NCI-H128 (cell line): ENCODE measurements around the gene SCMH1.
"Not testable (repeated sequence)": the region's sequence is repeated elsewhere in the genome, so short reads cannot be mapped to it uniquely, and the experiment has no call there.

Experiments used
- DNase-seq: peaks from one replicate; lab custom pipeline; 2025; ENCODE audit not compliant: unreplicated experiment; lab: John Stamatoyannopoulos, UW

The SCMH1 gene

DNA sequence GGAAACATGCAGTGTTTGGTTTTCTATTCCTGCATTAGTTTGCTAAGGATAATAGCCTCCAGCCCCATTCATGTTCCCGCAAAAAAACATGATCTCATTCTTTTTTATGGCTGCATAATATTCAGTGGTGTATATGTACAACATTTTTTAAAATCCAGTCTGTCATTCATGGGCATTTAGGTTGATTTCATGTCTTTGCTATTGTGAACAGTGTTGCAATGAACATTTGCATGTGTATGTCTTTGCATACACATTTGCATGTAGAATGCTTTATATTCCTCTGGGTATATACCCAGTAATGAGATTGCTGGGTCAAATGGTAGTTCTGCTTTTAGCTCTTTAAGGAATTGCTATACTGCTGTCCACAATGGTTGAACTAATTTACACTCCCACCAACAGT is 9.0 kb upstream of the SCMH1 start:
- not testable (repeated sequence) for DNase-seq

DNA sequence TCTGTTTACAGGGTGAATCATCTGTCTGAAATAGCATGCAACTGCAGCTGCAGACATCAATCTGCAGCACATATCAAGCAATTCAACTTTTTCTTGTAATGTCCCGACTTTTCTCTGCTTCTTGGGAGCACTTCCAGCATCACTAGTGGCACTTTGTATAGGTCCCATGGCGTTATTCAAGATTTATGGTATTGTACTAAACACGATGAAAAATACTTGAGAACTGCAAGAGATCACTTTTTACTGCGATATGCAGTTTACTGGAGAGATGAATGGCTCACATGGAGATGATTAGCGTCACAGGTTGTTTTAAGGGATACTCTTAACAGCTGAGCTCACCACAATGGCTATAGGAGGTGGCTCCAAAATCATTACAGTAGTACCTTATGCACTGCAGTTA is 7.2 kb upstream of the SCMH1 start:
- DNase-seq = no peak

DNA sequence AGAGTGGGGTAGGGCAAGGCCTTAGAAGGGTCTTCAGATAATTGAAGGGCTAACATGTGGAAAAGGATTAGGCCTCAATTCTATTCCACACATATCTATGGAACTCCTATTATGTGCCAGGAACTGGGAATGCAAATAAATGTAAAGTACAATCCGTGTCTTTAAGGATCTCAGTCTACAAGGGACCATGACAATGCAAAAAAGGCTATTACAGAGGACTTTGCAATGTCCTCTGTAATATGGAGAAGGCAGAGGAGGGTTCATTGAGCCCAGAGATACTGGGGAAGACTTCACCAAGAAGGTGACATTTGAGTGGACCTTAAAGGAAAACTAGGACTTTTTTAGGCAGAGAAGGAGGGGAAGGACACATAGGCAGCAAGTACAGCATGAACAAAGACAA is 4.5 kb upstream of the SCMH1 start:
- no peak for DNase-seq

DNA sequence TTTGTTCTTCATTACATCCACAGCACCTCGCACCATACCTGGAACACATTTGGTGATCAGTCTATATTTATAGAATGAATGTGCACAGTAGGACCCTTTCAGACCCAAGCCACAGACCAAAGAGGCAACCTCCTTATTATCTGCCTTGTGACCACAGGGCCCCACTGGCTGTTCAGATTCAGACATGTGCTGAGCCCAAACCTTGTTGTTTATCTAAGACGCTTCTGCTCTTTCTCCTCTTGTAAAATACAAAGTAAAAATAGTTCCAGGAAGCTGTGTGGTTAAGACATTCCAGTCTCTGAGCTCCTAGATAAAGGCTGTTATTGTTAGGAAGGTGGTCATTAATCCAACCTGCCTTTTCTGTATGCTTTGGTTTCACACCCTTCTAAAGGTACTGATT is 3.6 kb upstream of the SCMH1 start:
- no peak for DNase-seq

DNA sequence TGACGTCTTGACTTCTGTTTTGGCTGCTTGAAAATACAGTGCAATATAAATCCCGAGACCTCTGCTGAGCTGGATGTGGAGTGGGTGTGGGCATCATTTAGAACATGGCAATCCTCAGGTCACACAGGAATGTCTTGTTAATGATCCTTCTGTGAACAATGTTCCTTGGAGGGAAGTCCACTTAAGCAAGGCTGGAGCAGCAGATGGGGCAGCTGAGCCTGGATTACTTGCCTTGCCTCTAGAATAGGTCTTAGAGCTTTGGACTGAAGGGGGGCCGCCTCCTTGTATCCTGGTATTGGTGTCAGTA is 926 bp upstream of the SCMH1 start:
- DNase-seq = no peak

DNA sequence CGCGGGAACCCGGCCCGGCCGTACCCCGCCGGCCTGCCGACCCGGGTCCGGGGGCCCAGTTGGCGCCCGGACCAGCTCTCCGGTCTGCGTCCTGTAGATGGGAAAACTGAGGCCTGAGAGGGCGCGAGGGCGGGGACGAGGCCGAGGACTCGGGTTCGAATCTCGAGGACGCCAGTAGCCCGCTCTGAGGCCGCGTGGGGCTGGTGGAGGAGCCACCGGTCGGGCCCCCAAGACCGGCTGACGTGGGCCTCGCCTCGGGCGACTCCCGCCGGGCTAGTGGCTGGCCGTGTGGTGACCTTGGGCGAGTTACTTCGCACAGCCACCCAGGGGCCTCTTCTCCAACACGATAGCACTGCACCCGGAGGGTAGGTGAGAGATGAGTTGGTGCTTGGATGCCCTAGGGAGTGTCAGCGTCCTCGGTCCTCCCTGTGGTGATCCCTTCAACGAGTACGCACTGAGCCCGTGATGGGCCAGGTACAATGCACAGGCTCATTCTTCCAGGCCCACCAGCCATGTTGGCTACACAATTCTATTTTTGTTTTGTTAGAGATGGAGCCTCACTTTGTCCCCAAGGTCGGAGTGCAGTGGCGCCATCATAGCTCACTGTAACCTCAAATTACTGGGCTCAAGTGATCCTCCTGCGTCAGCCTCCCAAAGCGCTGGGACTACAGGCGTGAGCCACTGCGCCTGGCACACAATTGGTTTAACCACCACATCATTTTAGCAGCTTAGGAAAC is 404 bp upstream of the SCMH1 start:
- no peak for DNase-seq

DNA sequence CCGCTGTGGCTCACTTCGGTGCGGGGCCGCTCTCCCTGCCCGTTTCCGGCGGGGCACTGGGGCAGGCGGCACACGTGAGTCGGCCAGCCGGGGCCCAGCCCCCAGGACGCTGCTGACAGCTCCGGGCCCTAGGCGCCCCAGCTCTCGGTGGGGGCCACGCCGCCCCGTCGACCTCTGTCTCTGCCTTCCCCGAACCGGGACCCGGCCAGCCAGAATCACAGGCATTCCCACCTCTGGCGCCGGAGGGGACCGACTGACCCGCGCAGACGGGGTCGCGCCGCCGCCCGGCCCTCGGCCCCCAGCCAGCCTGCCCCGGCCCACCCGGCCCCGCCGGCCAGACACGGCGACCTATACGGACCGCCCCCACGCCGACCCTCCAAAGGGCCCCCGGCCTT is 755 bp downstream of the SCMH1 start:
- no peak for DNase-seq

DNA sequence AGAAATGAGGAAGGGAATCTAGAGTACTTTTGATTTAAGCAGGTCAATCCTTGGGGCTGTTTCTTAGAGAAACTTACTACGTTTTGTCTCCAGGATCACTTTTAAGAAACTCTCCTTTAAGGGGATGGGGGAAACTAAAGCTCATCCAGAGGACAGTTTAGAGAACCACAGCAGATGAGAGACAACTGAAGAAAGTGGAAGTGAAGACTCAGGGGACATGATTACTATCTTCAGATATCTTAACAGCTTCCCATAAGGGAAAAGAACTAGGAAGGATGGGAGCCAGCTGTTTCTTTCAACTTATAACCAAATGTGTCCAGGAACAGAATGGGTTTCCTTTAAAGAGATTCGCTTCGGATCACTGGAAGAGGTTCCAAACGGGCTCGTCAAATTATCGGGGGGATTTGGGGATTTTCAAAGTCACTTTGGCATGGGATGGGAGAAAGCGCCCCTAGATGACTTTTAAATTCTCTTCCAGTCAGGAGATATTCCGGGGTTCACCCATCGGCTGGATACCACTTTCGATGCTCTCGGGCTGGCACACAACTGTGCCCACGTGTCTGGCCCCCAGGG is 1.2 kb downstream of the SCMH1 start:
- no peak for DNase-seq

DNA sequence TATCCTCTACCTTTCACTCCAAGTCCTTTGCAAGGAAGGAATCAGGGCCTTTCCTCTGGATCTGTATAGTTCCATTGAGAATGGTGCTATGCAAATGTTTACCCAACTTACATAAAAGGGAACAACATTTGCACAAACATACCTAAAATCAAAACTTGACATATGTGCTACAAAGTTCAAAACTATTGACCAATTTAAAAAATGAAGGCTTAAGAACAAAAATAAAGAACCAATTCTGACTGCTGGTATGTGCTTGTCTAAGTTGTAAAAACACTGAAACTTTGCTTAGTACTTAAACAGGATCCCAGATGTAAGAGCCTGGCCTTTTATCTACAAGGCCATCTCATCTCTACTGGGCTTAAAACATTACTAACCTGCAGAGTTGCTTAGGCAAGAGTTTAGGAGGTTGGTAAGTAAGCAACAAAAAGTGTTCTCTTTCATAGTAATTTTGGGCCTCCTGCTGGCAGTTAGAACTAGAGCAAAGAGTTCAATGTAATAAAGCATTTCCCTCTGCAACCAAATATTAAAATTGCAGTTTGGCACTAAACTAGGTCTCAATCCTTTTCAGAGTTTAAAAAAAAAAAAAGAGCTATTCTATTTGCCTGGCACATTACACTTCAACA is 2.0 kb downstream of the SCMH1 start:
- DNase-seq = no peak

DNA sequence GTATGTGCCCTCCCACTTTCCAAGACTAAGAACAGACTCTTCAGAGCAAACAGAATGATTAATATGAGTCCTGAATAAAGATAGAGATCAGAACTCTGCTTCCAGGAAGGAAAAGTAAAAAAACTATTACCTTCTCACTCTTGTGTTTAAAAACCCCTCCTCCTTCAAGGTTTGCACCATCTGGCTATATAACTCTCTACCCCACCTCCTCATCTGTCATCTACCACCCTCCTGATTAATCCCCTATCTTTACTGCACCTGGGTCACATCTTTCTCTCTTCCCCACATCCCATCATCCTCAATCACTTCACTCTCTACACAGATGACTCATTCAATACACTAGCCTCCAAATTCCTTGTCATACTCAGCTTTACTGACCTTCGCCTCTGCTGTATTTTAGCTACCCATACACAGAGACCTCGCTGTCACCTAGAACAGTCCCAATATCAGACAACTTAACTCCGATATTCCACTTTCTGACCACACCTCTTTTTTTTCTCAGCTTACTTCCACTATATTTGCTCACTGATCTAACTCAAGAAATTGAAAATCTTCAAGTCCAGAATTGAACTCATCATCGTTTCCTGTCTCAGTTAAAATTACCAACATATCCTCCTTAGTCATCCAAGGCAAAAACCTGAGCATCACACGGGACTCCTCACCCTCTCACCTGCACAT is 3.7 kb downstream of the SCMH1 start:
- DNase-seq = no peak

DNA sequence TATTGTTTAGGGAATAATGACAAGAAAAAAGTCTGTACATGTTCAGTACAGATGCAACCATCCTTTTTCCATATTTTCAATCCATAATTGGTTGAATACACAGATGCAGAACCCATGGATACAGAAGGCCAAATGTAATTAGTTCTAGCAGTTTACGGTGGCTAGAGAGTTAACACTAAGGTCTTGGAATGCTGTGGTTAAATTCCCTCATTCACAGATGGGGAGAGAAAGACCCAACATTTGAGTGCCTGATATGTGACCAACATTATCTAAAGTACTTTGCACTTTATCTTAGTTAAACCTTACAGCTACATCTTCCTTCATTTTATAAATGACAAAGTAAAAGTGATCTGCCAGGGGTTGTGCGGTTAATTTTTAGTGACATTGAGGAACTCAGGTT is 5.3 kb downstream of the SCMH1 start:
- DNase-seq = no peak

DNA sequence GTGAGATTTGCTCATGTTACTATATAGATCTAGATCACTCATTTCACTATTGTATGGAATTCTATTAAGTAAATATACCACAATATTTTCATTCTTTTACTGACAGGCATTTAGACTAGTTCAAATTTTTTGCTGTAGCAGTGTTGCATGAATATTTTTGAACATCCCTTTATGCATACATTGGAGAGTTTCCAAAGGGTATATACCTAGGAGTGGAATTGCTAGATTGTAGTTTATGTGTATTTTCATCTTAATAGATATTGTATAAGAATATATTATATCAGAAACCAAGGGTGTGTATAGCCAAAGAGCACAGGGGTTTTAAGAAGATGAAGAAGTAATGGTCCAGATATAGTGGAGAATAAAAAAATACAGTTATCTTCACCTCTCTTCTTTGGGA is 6.2 kb downstream of the SCMH1 start:
- DNase-seq = no peak

DNA sequence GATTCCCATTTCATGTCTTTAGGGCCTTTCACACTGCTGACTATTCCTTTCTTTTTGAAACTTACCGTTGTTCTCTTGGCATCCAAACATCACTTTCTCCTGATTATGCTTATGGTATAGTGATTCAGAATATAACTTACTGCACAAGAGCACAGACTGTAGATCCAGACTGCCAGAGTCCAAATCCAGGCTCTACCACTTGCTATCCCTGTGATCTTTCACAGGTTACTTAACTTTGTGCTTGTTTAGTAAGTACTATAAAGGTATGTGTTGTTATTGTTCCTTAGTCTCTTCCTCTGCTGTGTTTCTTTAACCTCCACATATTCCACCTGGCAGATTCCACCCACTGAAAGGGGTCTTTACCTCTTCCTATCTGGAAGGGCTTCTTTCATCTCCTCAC is 8.4 kb downstream of the SCMH1 start:
- no peak for DNase-seq

DNA sequence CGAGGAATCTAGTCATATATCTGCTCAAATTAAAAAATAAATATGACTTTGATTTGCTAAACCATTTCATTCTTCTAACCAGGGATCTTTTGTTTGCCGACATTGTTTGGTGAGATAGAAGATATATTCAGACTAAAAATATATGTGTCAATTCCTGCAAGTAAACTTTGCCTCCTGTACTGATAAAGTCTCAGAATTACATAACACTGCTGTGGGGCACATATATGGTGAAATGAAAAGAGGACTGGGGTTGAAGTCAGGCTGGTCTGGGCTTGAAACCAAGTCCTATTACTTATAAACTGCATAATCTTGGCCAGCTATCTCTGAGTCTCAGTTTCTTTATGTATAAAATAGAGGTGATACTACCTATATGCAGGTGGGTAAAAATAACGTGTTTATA is 9.8 kb downstream of the SCMH1 start:
- DNase-seq = no peak

DNA sequence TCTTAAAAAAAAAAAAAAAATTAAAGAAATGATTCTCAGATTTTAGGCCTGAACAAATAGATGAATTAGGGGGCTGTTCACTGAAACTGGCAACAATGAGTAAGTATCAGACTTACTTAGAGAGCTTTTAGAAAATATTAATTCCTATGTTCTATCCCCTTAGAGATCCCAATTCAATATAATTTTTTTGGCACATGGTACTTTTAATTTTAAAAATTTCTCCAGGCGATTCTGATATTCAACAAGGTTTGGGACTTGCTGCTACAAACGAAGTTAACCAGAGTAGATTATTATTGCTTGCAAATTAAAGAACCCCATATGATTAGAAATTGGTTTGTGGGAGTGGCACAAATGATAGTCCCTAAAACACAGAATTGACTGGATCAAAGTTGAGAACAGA is 11.4 kb downstream of the SCMH1 start:
- no peak for DNase-seq

DNA sequence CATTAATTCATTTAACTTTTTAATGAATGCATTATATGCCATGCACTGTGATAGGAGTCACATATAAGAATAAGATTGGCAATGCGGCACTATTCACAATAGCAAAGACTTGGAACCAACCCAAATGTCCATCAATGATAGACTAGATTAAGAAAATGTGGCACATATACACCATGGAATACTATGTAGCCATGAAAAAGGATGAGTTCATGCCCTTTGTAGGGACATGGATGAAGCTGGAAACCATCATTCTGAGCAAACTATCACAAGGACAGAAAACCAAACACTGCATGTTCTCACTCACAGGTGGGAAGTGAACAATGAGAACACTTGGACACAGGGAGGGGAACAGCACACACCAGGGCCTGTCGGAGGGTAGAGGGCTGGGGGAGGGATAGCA is 12.9 kb downstream of the SCMH1 start:
- not testable (repeated sequence) for DNase-seq

DNA sequence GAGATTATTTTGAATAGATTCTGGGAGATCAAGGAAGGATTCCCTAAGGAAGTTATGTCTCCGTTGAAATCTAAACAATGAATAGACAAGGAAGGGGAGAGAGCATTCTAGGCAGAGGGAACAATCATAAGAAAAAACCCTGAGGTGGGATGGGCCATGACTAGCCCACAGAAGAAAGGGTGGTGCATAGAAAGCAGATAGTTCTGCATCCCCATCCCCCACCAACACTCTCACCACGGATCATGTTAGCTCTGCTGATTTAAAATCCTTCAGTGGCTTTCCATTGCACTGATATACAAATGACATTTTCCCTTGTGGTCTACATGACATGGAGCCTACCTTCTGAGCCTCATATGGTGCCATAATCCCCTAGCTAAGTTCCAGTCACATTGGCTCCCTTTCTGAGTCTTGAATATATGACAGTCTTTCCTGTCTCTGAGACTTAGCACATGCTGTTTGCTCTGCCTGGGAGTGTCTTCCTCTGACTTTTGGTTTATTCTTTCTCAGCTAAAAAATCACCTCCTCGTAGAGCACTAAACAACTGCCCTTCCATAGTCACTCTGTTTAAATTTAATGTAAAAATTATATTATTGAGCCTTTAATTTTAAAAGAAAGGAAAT is 15.2 kb downstream of the SCMH1 start:
- no peak for DNase-seq

DNA sequence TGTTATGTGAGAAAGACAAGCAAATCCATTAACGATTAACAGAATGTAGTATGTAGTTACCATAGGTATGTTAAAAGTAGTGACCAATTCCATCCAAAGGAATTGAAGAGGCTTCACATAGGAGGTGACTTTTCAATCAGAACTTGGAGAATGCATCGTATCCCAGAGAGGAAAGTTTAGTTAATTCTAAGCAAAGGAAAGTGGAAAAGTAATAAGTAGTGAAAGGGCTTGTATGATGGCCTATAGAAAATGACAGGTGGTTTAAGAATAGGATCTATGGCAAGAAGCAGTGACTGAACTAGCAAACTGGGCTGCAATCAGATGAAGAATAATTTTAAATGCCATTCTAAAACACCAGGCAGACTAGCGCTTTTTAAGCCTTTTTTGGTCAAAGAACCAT is 16.6 kb downstream of the SCMH1 start:
- no peak for DNase-seq

DNA sequence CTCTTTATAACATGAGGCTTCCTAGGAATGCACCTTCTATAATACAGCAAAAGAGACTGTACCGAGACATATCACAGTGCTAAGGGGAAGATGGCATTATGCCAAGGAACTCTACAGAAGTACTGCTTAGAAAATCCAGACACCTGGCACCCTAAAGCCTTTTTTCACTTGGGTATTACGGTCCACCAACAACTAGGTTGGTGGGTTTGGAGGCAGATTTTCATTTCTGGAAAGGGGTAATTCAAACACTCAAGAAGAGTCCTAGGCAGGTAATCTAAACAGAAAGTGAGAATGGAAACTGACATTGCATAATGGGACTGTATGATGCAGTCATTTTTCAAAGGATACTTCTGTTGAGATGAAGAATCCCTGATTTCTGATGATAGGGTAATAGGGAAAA is 19.6 kb downstream of the SCMH1 start:
- peak; percentile 19 for DNase-seq

DNA sequence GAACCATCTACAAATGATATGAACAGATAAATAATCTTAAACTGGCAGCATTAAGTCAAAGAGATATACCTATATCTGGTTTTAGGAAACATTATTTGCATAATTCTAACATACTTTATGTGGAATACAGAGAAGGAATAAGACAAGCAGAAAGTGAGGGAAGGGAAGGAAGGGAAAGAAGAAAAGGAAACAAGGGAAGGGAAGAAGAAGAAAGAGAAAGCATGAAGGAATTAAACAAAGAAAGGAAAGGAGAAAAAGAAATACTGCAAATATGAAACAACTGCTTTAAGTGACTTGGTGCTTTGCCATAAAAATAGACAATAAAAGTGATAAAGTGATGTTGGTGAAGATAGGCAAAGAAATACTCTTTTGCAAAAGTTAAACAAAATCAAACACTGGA is 20.1 kb downstream of the SCMH1 start:
- no peak for DNase-seq

DNA sequence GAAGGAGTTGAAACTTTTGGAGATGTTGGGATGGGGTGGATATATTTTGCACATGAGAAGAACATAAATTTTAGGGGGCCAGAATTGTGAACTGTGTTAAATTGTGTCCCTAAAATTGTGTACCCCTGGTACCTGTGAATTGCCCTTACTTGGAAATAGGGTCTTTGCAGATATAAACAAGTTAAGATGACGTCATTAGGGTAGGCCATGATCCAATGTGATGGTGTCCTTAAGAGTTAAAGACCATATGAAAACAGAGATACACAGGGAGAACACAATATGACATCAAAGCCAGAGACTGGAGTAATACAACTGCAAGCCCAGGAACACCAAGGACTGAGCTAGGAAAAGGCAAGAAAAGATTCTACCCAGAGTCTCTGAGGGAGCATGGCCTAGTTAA is 24.0 kb downstream of the SCMH1 start:
- no peak for DNase-seq

DNA sequence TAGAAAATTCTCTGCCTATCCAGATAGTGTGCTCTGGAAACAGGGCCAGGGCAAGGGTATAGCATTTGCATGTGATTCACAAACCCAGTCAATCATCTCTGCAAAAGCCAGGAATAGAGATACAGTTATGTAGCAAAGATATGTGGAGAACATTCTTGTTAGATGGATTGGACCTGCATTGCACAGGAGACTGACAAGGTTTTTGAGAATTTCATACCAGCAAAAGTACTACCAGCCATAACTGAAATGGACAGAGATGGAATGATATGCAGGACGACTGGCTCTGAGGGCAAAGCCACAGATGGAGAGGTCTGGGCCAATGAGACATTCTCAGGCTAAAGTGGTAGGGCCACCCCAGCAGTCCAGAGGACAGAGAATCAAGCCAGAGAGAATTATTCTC is 24.7 kb downstream of the SCMH1 start:
- DNase-seq = no peak
